IMR-90 (cell line): ENCODE data around the gene MAP2. TPM values are rescaled to one million over a fixed set of nuclear protein-coding genes. Genes with fewer than 3 reads are reported as not detected.
A peak's percentile ranks its signal among the peaks of the same experiment; 100 is the strongest.

ENCODE experiments used
- ATAC-seq: fragments of 200-7000 bp; cut with Tn5 transposase; 2 replicates; pipeline ENCODE4 v1.9.1; 2020; ENCODE audit warnings: low read depth, mild to moderate bottlenecking, moderate library complexity
- BruUV-seq: library from RNA; stranded (reverse); fragments of 400-500 nt; replicated peaks from 2 replicates; lab custom pipeline; 2021; lab: Mats Ljungman, UMichigan
- CTCF ChIA-PET: fragments of 300-600 bp; formaldehyde crosslinking; extraction: SDS; loops from one replicate; lab custom pipeline; 2021; ENCODE audit warnings: antibody characterized with exemption; lab: Yijun Ruan, JAX
- POLR2A ChIA-PET: fragments of 300-600 bp; sonication (Branson Sonifier 250); formaldehyde crosslinking; loops from one replicate; lab custom pipeline; 2022; ENCODE audit warnings: antibody characterized with exemption; ENCODE audit not compliant: unreplicated experiment; lab: Charles Lee
- DNase-seq: peaks from one replicate; pipeline ENCODE4 v3.0.0; 2013
- H2AFZ ChIP-seq: replicated peaks from 2 replicates; pipeline ENCODE3; 2013; ENCODE audit warnings: low read length, mild to moderate bottlenecking; ENCODE audit not compliant: poor library complexity
- H2AK5ac ChIP-seq: 2 replicates; pipeline ENCODE4 v1.6.1; 2013; ENCODE audit warnings: low read depth, low read length, inconsistent platforms
- H2AK9ac ChIP-seq: replicated peaks from 2 replicates; pipeline ENCODE3; 2013; ENCODE audit warnings: mild to moderate bottlenecking, low read depth, low read length, moderate library complexity; ENCODE audit not compliant: poor library complexity
- H2BK120ac ChIP-seq: 2 replicates; pipeline ENCODE4 v1.6.1; 2013; ENCODE audit warnings: low read depth, low read length, inconsistent platforms
- H2BK15ac ChIP-seq: 3 replicates; pipeline ENCODE4 v1.6.1; 2013; ENCODE audit warnings: low read depth, low read length, inconsistent platforms
- H2BK20ac ChIP-seq: 2 replicates; pipeline ENCODE4 v1.6.1; 2013; ENCODE audit warnings: low read depth, mild to moderate bottlenecking, inconsistent platforms, low read length, moderate library complexity
- H2BK5ac ChIP-seq: 2 replicates; pipeline ENCODE4 v1.6.1; 2013; ENCODE audit warnings: mild to moderate bottlenecking, low read depth, low read length, inconsistent platforms; ENCODE audit not compliant: poor library complexity, severe bottlenecking
- H3K14ac ChIP-seq: replicated peaks from 2 replicates; pipeline ENCODE4 v1.6.1; 2013; ENCODE audit warnings: low read depth, low read length, inconsistent platforms
- H3K18ac ChIP-seq: 2 replicates; pipeline ENCODE4 v1.6.1; 2013; ENCODE audit warnings: low read depth, low read length, control low read depth
- H3K23ac ChIP-seq: 2 replicates; pipeline ENCODE4 v1.6.1; 2013; ENCODE audit warnings: low read depth, low read length, inconsistent platforms
- H3K27ac ChIP-seq: 2 replicates; pipeline ENCODE4 v1.5.1; 2013; ENCODE audit warnings: mild to moderate bottlenecking, control low read depth, low read length; ENCODE audit not compliant: insufficient read depth
- H3K27me3 ChIP-seq: 2 replicates; pipeline ENCODE4 v1.6.1; 2013; ENCODE audit warnings: low read length; ENCODE audit not compliant: control insufficient read depth, insufficient read depth
- H3K36me3 ChIP-seq: 2 replicates; pipeline ENCODE4 v1.6.1; 2013; ENCODE audit warnings: low read length, mixed read lengths; ENCODE audit not compliant: control insufficient read depth, insufficient read depth
- H3K4ac ChIP-seq: 2 replicates; pipeline ENCODE4 v1.6.1; 2013; ENCODE audit warnings: low read depth, low read length, inconsistent platforms
- H3K4me1 ChIP-seq: 2 replicates; pipeline ENCODE4 v1.6.1; 2013; ENCODE audit warnings: low read length, mixed read lengths; ENCODE audit not compliant: control insufficient read depth, insufficient read depth
- H3K4me2 ChIP-seq: 2 replicates; pipeline ENCODE4 v1.6.1; 2013; ENCODE audit warnings: low read depth, mild to moderate bottlenecking, control low read depth, low read length, moderate library complexity
- H3K4me3 ChIP-seq: 2 replicates; pipeline ENCODE4 v1.5.1; 2013; ENCODE audit warnings: low read depth, mild to moderate bottlenecking, control low read depth, low read length, moderate library complexity; ENCODE audit not compliant: insufficient read depth
- H3K56ac ChIP-seq: 2 replicates; pipeline ENCODE4 v1.6.1; 2013; ENCODE audit warnings: low read length, inconsistent platforms; ENCODE audit not compliant: insufficient read depth; ENCODE audit errors: extremely low read depth
- H3K79me1 ChIP-seq, 2 experiments: 2 replicates each; pipeline ENCODE4 v1.6.1; 2013; ENCODE audit warnings: low read length in 2 of 2, inconsistent platforms in 1 of 2, low read depth in 1 of 2
- H3K9ac ChIP-seq: 2 replicates; pipeline ENCODE4 v1.6.1; 2013; ENCODE audit warnings: low read depth, low read length, control low read depth
- H3K9me1 ChIP-seq: 2 replicates; pipeline ENCODE4 v1.6.1; 2013; ENCODE audit warnings: low read length, inconsistent platforms; ENCODE audit not compliant: insufficient read depth
- H3K9me3 ChIP-seq: 2 replicates; pipeline ENCODE4 v1.6.1; 2013; ENCODE audit warnings: low read length; ENCODE audit not compliant: control insufficient read depth, insufficient read depth
- H4K20me1 ChIP-seq: 2 replicates; pipeline ENCODE4 v1.6.1; 2013; ENCODE audit warnings: low read length, inconsistent platforms; ENCODE audit not compliant: insufficient read depth
- H4K5ac ChIP-seq: 2 replicates; pipeline ENCODE4 v1.6.1; 2013; ENCODE audit warnings: mild to moderate bottlenecking, low read depth, low read length, control low read depth
- H4K8ac ChIP-seq, 2 experiments: 2 replicates each; pipeline ENCODE4 v1.6.1; 2013; ENCODE audit warnings: low read depth in 2 of 2, low read length in 2 of 2, control low read depth in 1 of 2, inconsistent platforms in 1 of 2
- H4K91ac ChIP-seq: 2 replicates; pipeline ENCODE4 v1.6.1; 2013; ENCODE audit warnings: low read depth, low read length, inconsistent platforms; ENCODE audit not compliant: insufficient read depth
- CTCF ChIP-seq: conservative IDR thresholded peaks from 2 replicates; pipeline ENCODE4 v1.5.1; 2012; ENCODE audit warnings: mild to moderate bottlenecking, low read depth, low read length, improper control_type of control experiment
- MAZ ChIP-seq: IDR thresholded peaks from 2 replicates; pipeline ENCODE4 v1.6.1; 2012; ENCODE audit warnings: low read depth, mild to moderate bottlenecking, low read length, improper control_type of control experiment, moderate library complexity, borderline replicate concordance
- NFE2L2 ChIP-seq: fragments of 150-350 bp; IDR thresholded peaks from 2 replicates; pipeline ENCODE4 v1.6.1; 2016; ENCODE audit warnings: low read depth, mild to moderate bottlenecking, low read length
- RAD21 ChIP-seq: IDR thresholded peaks from 2 replicates; pipeline ENCODE4 v1.6.1; 2012; ENCODE audit warnings: low read length, improper control_type of control experiment
- WGBS, 2 experiments: methylation state at CpG; one replicate each; pipeline versions ENCODE4 v1.1.5 to v1.1.7; 2013; ENCODE audit warnings: missing lambda C conversion rate in 2 of 2; ENCODE audit not compliant: insufficient read length in 1 of 2; ENCODE audit errors: extremely low coverage in 2 of 2; 5-methylcytosine and 5-hydroxymethylcytosine counted together
- dilution Hi-C: fragments of 300-500 bp; cut with HindIII; formaldehyde crosslinking; loops from one replicate; pipeline ENCODE4 v1.14.3; 2018; ENCODE audit warnings: low sequenced_read_pairs; ENCODE audit not compliant: unreplicated experiment
- in situ Hi-C: fragments of 300-500 bp; cut with MboI; formaldehyde crosslinking; loops from 3 replicates; pipeline ENCODE4 v1.14.3; 2019; ENCODE audit warnings: low sequenced_read_pairs, inconsistent platforms, mixed read lengths
- intact Hi-C: fragments of 100-400 bp; cut with micrococcal nuclease; formaldehyde crosslinking; loops from 2 replicates; pipeline ENCODE4 v1.10.0; 2022
- polyA plus RNA-seq, 3 experiments: library from polyadenylated mRNA; depleted of rRNA; stranded (reverse); fragments of >200 nt; gene quantifications; 2 replicates each; pipeline ENCODE4 v1.2.3, GENCODE V29; 2012; ENCODE audit warnings: low replicate concordance in 1 of 3
- total RNA-seq: library from RNA; depleted of rRNA; stranded (reverse); fragments of >200 nt; gene quantifications from 2 replicates; pipeline ENCODE4 v1.2.3, GENCODE V29; 2012

MAP2 gene
- total and polyA plus RNA-seq, 2 of the 4 experiments (the other 2 are of a cell fraction) = 0.29 to 0.36 TPM

- no peak overlapping the region for H4K91ac ChIP-seq
- no peak overlapping the region for H2BK20ac ChIP-seq
- H3K9me1 ChIP-seq = no peaks in the 10 kb centered on the region
- H3K23ac ChIP-seq = no peak overlapping the region
- no peaks in the 10 kb centered on the region for H3K27me3 ChIP-seq
- TF ChIP-seq RAD21 = no peak
- no peak for TF ChIP-seq MAZ
- TF ChIP-seq NFE2L2 = no peak
- TF ChIP-seq CTCF = no peak
- H3K56ac ChIP-seq = no peak overlapping the region
- no peak overlapping the region for H3K14ac ChIP-seq
- H2BK120ac ChIP-seq = no peak overlapping the region
- H4K5ac ChIP-seq = no peak overlapping the region
- H3K4me3 ChIP-seq = peak overlapping the region; percentile 34
- no TSS peak for BruUV-seq
- ChIA-PET POLR2A (no interaction called here), CTCF (interaction anchor here (0.5 to 2.6 kb wide), 18 partner anchors 10 to 1033 kb away, joined by 3 to 18 read pairs (median 4); no protein-coding TSS in a partner anchor)
- H3K4me2 ChIP-seq = peak overlapping the region; percentile 99
- peak overlapping the region; percentile 86 for H2AFZ ChIP-seq
- no peak overlapping the region for H2AK9ac ChIP-seq
- H3K4me1 ChIP-seq = peaks cover 3% of the 10 kb centered on the region; the same call in 1 of the 2 replicates
- no peaks in the 10 kb centered on the region for H4K20me1 ChIP-seq
- dilution Hi-C loops = no loop called here
- no peak overlapping the region for H2BK15ac ChIP-seq
- 2% methylated on average over 8 of the region's 28 CpGs; no CpG with 5 or more reads in 1 of the 2 experiments for WGBS, 2 experiments
- H2BK5ac ChIP-seq = no peak overlapping the region
- ATAC-seq (no peak), DNase-seq (no peak)
- no peak overlapping the region for H3K9ac ChIP-seq
- no peak overlapping the region for H3K18ac ChIP-seq
- no peaks in the 10 kb centered on the region for H3K36me3 ChIP-seq
- no peak overlapping the region for H3K27ac ChIP-seq
- H3K9me3 ChIP-seq = no peaks in the 10 kb centered on the region
- H3K79me1 ChIP-seq = no peaks in the 10 kb centered on the region
- H2AK5ac ChIP-seq = no peak overlapping the region
- no peak overlapping the region for H4K8ac ChIP-seq
- no peak overlapping the region for H3K4ac ChIP-seq
- intact Hi-C loops = loop anchor here (2.0 kb wide), 3 partner anchors 89 to 775 kb away; no protein-coding TSS in a partner anchor
- in situ Hi-C loops = no loop called here
Observed at GRCh38 chr2:209424199-209424701, 403 bp downstream of the MAP2 start.
